Spleen (tissue), 11 donors: Measurements from ENCODE around the gene MERTK. TPM values are rescaled to one million over a fixed set of nuclear protein-coding genes. Genes with fewer than 3 reads are reported as not detected.
A peak's percentile ranks its signal among the peaks of the same experiment; 100 is the strongest.

Experiments used
- DNase-seq: peaks from one replicate; pipeline ENCODE4 v3.0.0-alpha.2; 2020
- H3K27ac ChIP-seq, 8 donors: fragments of 200-600 bp; sonication (generic) in 7 of 8; 1 replicate in 4 of 8; 2 replicates in 4 of 8; pipeline versions ENCODE4 v1.5.0 to v1.8.0; 2016 to 2021; ENCODE audit warnings: inconsistent platforms in 4 of 8, mild to moderate bottlenecking in 4 of 8, moderate library complexity in 1 of 8
- H3K27me3 ChIP-seq, 7 donors: fragments of 200-600 bp; sonication (generic) in 6 of 7; replicated peaks in 1 of 7; 1 replicate in 4 of 7; 2 replicates in 3 of 7; pipeline versions ENCODE4 v1.5.0 to v1.8.0; 2016 to 2021; ENCODE audit warnings: inconsistent platforms in 3 of 7, mild to moderate bottlenecking in 1 of 7
- H3K36me3 ChIP-seq, 6 donors: fragments of 200-600 bp; sonication (generic) in 5 of 6; 1 replicate in 4 of 6; 2 replicates in 2 of 6; pipeline versions ENCODE4 v1.5.0 to v1.8.0; 2016 to 2021; ENCODE audit warnings: inconsistent platforms in 2 of 6
- H3K4me1 ChIP-seq, 6 donors: fragments of 200-600 bp; sonication (generic) in 5 of 6; 1 replicate in 3 of 6; 2 replicates in 3 of 6; pipeline versions ENCODE4 v1.5.0 to v1.8.0; 2016 to 2021; ENCODE audit warnings: inconsistent platforms in 3 of 6
- H3K4me3 ChIP-seq, 8 donors: fragments of 200-600 bp; sonication (generic) in 7 of 8; 1 replicate in 4 of 8; 2 replicates in 4 of 8; pipeline versions ENCODE4 v1.5.0 to v1.8.0; 2016 to 2021; ENCODE audit warnings: inconsistent platforms in 4 of 8, mild to moderate bottlenecking in 4 of 8, moderate library complexity in 2 of 8
- H3K9me3 ChIP-seq, 8 donors: fragments of 200-600 bp; sonication (generic) in 7 of 8; 1 replicate in 4 of 8; 2 replicates in 4 of 8; pipeline versions ENCODE4 v1.5.0 to v1.8.0; 2016 to 2021; ENCODE audit warnings: inconsistent platforms in 4 of 8
- POLR2A ChIP-seq, 3 donors: fragments of 450-650 bp; IDR thresholded peaks; one replicate each; pipeline ENCODE4 v1.5.1; 2017; ENCODE audit warnings: antibody characterized with exemption in 3 of 3, mild to moderate bottlenecking in 1 of 3
- POLR2AphosphoS5 ChIP-seq, 3 donors: sonication (generic); formaldehyde crosslinking; IDR thresholded peaks; one replicate each; pipeline ENCODE4 v1.5.1; 2017; ENCODE audit warnings: antibody characterized with exemption in 3 of 3
- WGBS, 5 donors: extraction: QIAGEN DNeasy Blood & Tissue Kit in 3 of 5; methylation state at CpG; one replicate each; pipeline versions ENCODE4 v1.1.5 to v1.1.7; 2013 to 2018; 5-methylcytosine and 5-hydroxymethylcytosine counted together
- intact Hi-C: fragments of 100-400 bp; cut with DNase I; formaldehyde crosslinking; loops from one replicate; pipeline ENCODE4 v1.15.0; 2023; ENCODE audit warnings: low total_unique reads
- polyA plus RNA-seq, 3 donors: library from polyadenylated mRNA; stranded (reverse); fragments of 200-250 nt; gene quantifications; one replicate each; pipeline ENCODE4 v1.2.1, GENCODE V29; 2013
- total RNA-seq, 7 donors: library from RNA; depleted of rRNA in 3 of 7; stranded (reverse); fragments of >200 nt in 3 of 7; fragmentation: NEBNext Ultra II Directional in 4 of 7; extraction: Animal tissue kit (Norgen Biotek cat#: 25700) in 4 of 7; gene quantifications; one replicate each; pipeline versions ENCODE4 v1.1.0 to v1.2.1, GENCODE V29; 2016 to 2021
- TF ChIP-seq, protein P1 (sequence below), 11 experiments: fragments of 200-600 bp in 7 of 11; fragments of 450-650 bp in 4 of 11; sonication (generic) in 4 of 11; IDR thresholded peaks in 8 of 11; conservative IDR thresholded peaks in 3 of 11; 1 replicate in 7 of 11; 2 replicates in 4 of 11; pipeline versions ENCODE4 v1.4.0 to v1.8.0; 2016 to 2021; ENCODE audit warnings: antibody characterized with exemption in 11 of 11, inconsistent platforms in 4 of 11, mild to moderate bottlenecking in 1 of 11
- donor health status: healthy with polysubstance abuse.
- donor health status: DM: no; HTN: no; CAD: no; lungs with moderate emphysema.
- donor health status: DM: no; HTN: no; CAD: no.
- donor health status: Bipolar disorder and iron deficiency.
- donor health status: healthy.
- donor health status: DM: no; HTN: no; CAD: no.
- donor health status: DM: yes; HTN: yes; CAD: no.

The MERTK gene
- total and polyA plus RNA-seq, 10 donors: 6.9 to 127 (median 49.7) TPM

DNA sequence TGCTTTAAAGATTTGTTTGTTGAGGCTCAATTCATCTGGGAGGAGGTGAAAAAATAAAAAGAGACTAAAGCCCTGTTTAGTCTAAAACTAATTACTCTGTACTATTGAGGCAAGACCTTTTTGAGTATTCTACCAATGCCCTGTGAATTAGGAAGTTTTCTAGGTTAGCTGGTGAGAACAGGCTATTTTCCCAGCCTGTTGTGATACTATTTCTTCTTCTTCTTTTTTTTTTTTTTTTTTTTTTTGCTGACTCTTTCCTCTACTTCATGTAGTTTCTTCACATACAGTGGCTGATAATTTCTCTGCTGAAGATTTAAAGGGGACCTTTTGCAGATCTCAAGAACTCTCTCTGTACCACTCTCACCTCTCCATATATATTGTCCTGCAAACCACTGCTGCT is 147.8 kb downstream of the MERTK start:
- peak overlapping the region in 4 of 8 donors; percentile 11 to 63 (median 43) for H3K27ac ChIP-seq
- no peak for DNase-seq
- intact Hi-C loops: loop anchor here (5.0 kb wide), 1 partner anchor 159 kb away; no protein-coding TSS in a partner anchor

DNA sequence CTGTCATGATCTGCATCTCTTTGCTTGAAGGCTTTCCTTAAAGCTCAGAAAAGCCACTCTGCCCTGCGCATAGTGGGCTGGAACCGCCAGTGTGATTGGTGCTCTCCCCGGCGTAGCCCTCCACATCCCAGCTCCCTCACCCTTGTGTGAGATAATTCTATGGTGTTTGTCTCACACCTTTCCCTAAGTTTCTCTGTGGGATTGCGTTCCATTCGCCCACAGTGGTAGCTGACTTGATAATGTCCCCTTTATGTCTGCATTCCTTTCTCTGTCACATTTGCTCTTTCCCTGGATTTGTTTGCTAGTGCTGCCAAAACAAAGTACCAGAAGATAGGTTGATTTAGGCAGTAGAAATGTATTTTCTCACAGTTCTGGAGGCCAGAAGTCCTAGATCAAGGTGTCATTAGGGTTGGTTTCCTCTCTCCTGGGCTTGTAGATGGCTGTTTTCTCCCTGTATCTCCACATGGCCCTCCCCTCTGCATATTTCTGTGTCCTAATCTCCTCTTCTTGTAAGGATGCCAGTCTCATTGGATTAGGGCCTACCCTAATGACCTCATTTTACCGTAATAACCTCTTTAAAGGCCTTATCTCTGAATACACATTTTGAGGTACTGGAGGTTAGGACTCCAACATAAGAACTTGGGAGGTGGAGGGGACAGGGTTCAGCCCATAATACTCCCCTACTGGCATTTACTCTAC is 149.3 kb downstream of the MERTK start:
- 92 to 96% (median 94%) methylated on average over 7 of the region's 7 CpGs for WGBS, 5 donors
- Histone ChIP-seq H3K27ac (peak overlapping the region in 4 of 8 donors; percentile 11 to 63 (median 43)), H3K4me1 (peaks cover 0 to 27% (median 14%) of the 10 kb centered on the region in 6 donors), H3K4me3 (no peak overlapping the region), H3K36me3 (no peaks in the 10 kb centered on the region), H3K27me3 (no peaks in the 10 kb centered on the region), H3K9me3 (peaks cover 0 to 21% (median 12%) of the 10 kb centered on the region in 8 donors)
- intact Hi-C loops: loop anchor here (5.0 kb wide), 1 partner anchor 160 kb away; no protein-coding TSS in a partner anchor
- no peak for DNase-seq
- TF ChIP-seq, protein P1, sequence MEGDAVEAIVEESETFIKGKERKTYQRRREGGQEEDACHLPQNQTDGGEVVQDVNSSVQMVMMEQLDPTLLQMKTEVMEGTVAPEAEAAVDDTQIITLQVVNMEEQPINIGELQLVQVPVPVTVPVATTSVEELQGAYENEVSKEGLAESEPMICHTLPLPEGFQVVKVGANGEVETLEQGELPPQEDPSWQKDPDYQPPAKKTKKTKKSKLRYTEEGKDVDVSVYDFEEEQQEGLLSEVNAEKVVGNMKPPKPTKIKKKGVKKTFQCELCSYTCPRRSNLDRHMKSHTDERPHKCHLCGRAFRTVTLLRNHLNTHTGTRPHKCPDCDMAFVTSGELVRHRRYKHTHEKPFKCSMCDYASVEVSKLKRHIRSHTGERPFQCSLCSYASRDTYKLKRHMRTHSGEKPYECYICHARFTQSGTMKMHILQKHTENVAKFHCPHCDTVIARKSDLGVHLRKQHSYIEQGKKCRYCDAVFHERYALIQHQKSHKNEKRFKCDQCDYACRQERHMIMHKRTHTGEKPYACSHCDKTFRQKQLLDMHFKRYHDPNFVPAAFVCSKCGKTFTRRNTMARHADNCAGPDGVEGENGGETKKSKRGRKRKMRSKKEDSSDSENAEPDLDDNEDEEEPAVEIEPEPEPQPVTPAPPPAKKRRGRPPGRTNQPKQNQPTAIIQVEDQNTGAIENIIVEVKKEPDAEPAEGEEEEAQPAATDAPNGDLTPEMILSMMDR (IDR thresholded peaks at IDR 0.05 in 8 of 11, conservative IDR thresholded peaks at IDR 0.05 in 3 of 11): peak in 1 of 11 experiments; percentile 6
- TF ChIP-seq POLR2A (IDR thresholded peaks at IDR 0.05): no peak
- no peak for TF ChIP-seq POLR2AphosphoS5 (IDR thresholded peaks at IDR 0.05)

More for the DNA sequence above, 147.8 kb downstream of the MERTK start:
- Histone ChIP-seq H3K4me3 (no peak overlapping the region), H3K27me3 (no peaks in the 10 kb centered on the region), H3K4me1 (peaks cover 0 to 27% (median 14%) of the 10 kb centered on the region in 6 donors), H3K36me3 (no peaks in the 10 kb centered on the region), H3K9me3 (peaks cover 0 to 21% (median 12%) of the 10 kb centered on the region in 8 donors)
- TF ChIP-seq POLR2A (IDR thresholded peaks at IDR 0.05) (no peak), POLR2AphosphoS5 (IDR thresholded peaks at IDR 0.05) (no peak)
- TF ChIP-seq, protein P1 (IDR thresholded peaks at IDR 0.05 in 8 of 11, conservative IDR thresholded peaks at IDR 0.05 in 3 of 11): no peak

DNA sequence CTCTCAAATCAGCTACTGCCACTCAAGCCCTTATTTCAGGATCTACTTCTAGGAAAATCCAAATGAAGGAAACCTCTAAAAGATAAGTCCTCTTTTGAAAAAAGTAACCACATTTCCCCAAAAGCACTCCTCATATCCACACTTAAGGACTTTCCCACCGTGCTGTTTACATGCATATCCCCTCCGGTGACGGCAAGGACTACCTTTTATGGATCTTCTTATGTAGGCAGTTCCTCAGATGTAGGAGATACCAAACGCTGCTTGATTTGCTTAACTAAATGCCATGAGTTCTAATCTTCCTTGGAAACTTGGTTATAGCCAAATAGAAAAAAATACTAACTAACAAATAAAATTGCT is 149.8 kb downstream of the MERTK start:
- Histone ChIP-seq H3K27ac (peak overlapping the region in 4 of 8 donors; percentile 11 to 63 (median 43)), H3K4me1 (peaks cover under 1 to 32% (median 16%) of the 10 kb centered on the region in 6 donors), H3K36me3 (no peaks in the 10 kb centered on the region), H3K27me3 (no peaks in the 10 kb centered on the region), H3K4me3 (no peak overlapping the region), H3K9me3 (peaks cover 0 to 21% (median 12%) of the 10 kb centered on the region in 8 donors)
- TF ChIP-seq POLR2A (IDR thresholded peaks at IDR 0.05) (no peak), POLR2AphosphoS5 (IDR thresholded peaks at IDR 0.05) (no peak)
- TF ChIP-seq, protein P1 (IDR thresholded peaks at IDR 0.05 in 8 of 11, conservative IDR thresholded peaks at IDR 0.05 in 3 of 11): no peak
- DNase-seq: no peak
- intact Hi-C loops: loop anchor here (5.0 kb wide), 1 partner anchor 161 kb away; no protein-coding TSS in a partner anchor
- 44 to 79% (median 64%) methylated on average over 4 of the region's 4 CpGs for WGBS, 5 donors

DNA sequence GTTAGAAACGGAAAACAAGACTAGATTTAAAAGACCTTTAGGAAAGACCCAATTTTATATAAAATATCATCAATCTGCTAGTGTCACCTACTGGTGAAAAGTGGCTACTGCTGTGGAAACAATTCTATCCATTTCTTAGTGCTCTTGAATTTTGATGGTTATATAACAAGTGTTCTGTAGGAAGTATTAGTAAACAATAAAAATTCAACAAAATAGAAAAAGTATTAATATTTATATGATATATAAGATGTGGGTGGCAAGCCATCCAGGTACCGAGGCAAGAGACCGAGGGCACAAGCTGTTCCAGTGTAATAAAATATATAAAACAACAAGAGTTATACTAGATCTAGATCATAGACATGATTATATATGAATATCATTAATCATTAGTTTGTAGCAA is 150.5 kb downstream of the MERTK start:
- H3K27ac ChIP-seq: no peak overlapping the region
- 19 to 44% (median 31%) methylated on average over 3 of the region's 3 CpGs for WGBS, 5 donors
- no peaks in the 10 kb centered on the region for H3K27me3 ChIP-seq
- intact Hi-C loops: loop anchor here (5.0 kb wide), 1 partner anchor 162 kb away; no protein-coding TSS in a partner anchor
- peaks cover 6 to 39% (median 23%) of the 10 kb centered on the region in 6 donors for H3K4me1 ChIP-seq
- TF ChIP-seq POLR2A (IDR thresholded peaks at IDR 0.05): no peak
- TF ChIP-seq, protein P1 (IDR thresholded peaks at IDR 0.05 in 8 of 11, conservative IDR thresholded peaks at IDR 0.05 in 3 of 11): peak; percentile 60 to 86 (median 81)
- TF ChIP-seq POLR2AphosphoS5 (IDR thresholded peaks at IDR 0.05): no peak
- H3K4me3 ChIP-seq: no peak overlapping the region
- no peaks in the 10 kb centered on the region for H3K36me3 ChIP-seq
- H3K9me3 ChIP-seq: peaks cover 0 to 21% (median 12%) of the 10 kb centered on the region in 8 donors
- no peak for DNase-seq
